Measurements from ENCODE around the gene PLAAT5.

Gene PLAAT5

GRCh38 chr11:63511048-63511748 is 20.2 kb upstream of the PLAAT5 start:
- DNase-seq: no peak

GRCh38 chr11:63510360-63511047 is 19.5 kb upstream of the PLAAT5 start:
- no peak for DNase-seq

GRCh38 chr11:63508745-63509144 is 17.8 kb upstream of the PLAAT5 start:
- DNase-seq: no peak

- peak; percentile 43 for DNase-seq
Measured at GRCh38 chr11:63508009-63508408, 17.0 kb upstream of the PLAAT5 start.

GRCh38 chr11:63507511-63507910 is 16.5 kb upstream of the PLAAT5 start:
- no peak for DNase-seq

GRCh38 chr11:63506876-63507275 is 15.9 kb upstream of the PLAAT5 start:
- DNase-seq: no peak

GRCh38 chr11:63505857-63506528 is 15.0 kb upstream of the PLAAT5 start, which contains the start of gene LGALS12:
Gene LGALS12 (plus strand): TSS chr11:63506084. CDS start chr11:63506459, 375 bp downstream.
- DNase-seq: peak; percentile 94

- DNase-seq: no peak
Measured at GRCh38 chr11:63504933-63505586, 14.1 kb upstream of the PLAAT5 start.

GRCh38 chr11:63504054-63504453 is 13.1 kb upstream of the PLAAT5 start:
- no peak for DNase-seq

GRCh38 chr11:63503492-63503891 is 12.5 kb upstream of the PLAAT5 start:
- no peak for DNase-seq

GRCh38 chr11:63502252-63502820 is 11.4 kb upstream of the PLAAT5 start:
- DNase-seq: no peak

GRCh38 chr11:63501236-63501635 is 10.3 kb upstream of the PLAAT5 start:
- DNase-seq: no peak

GRCh38 chr11:63499874-63500273 is 8.9 kb upstream of the PLAAT5 start:
- DNase-seq: no peak

- no peak for DNase-seq
Measured at GRCh38 chr11:63494975-63495374, 4.0 kb upstream of the PLAAT5 start.

- DNase-seq: no peak
Measured at GRCh38 chr11:63493127-63493526, 2.2 kb upstream of the PLAAT5 start.

- no peak for DNase-seq
Measured at GRCh38 chr11:63492441-63492840, 1.5 kb upstream of the PLAAT5 start.

GRCh38 chr11:63491636-63492372 is 837 bp upstream of the PLAAT5 start:
- no peak for DNase-seq

- DNase-seq: no peak
Measured at GRCh38 chr11:63491240-63491587, 247 bp upstream of the PLAAT5 start.

GRCh38 chr11:63489879-63490278 is 1.1 kb downstream of the PLAAT5 start:
- no peak for DNase-seq

GRCh38 chr11:63488789-63489188 is 2.2 kb downstream of the PLAAT5 start:
- DNase-seq: no peak

- DNase-seq: no peak
Measured at GRCh38 chr11:63485777-63486176, 5.2 kb downstream of the PLAAT5 start.

GRCh38 chr11:63480039-63480438 is 10.9 kb downstream of the PLAAT5 start:
- DNase-seq: no peak

All from KG1 (cell line).